RWPE1 (cell line): ENCODE results near the gene COL9A3.

ENCODE experiments used
- CTCF ChIA-PET: fragments of 350-600 bp; sonication (Branson Sonifier 250); formaldehyde crosslinking; extraction: SDS; loops from one replicate; lab custom pipeline; 2021; lab: Yijun Ruan, JAX
- POLR2A ChIA-PET: fragments of 400-600 bp; formaldehyde crosslinking; extraction: SDS; loops from one replicate; lab custom pipeline; 2020; ENCODE audit warnings: antibody characterized with exemption; ENCODE audit not compliant: low non-redundant PET; lab: Yijun Ruan, JAX
- DNase-seq: peaks from one replicate; pipeline ENCODE4 v3.0.0; 2012; ENCODE audit warnings: low spot score
- H3K27ac ChIP-seq: fragments of 450-650 bp; 2 replicates; pipeline ENCODE4 v1.5.1; 2017
- CTCF ChIP-seq: fragments of 450-650 bp; conservative IDR thresholded peaks from 2 replicates; pipeline ENCODE4 v1.5.1; 2017; ENCODE audit warnings: low read depth, mild to moderate bottlenecking

COL9A3 gene

DNA sequence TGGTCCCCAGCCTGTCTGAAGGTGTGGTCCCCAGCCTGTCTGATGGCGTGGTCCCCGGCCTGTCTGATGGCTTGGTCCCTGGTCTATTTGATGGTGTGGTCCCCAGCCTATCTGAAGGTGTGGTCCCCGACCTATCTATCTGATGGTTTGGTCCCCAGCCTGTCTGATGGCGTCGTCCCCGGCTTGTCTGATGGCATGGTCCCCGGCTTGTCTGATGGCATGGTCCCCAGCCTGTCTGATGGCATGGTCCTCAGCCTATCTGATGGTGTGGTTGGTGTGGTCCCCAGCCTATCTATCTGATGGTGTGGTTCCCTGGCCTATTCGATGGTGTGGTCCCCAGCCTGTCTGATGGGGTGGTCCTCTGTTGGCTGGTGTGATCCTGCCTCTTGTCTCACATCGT lies 38.8 kb upstream of the COL9A3 start:
- TF ChIP-seq CTCF, result no peak
- DNase-seq, result no peak
- CTCF ChIA-PET, result no interaction called here
- 0 out of 2 replicates have a peak overlapping the region, but pooled peaks have one; percentile 5 for H3K27ac ChIP-seq
- POLR2A ChIA-PET, result no interaction called here

GRCh38 chr20:62778601-62779416 lies 38.0 kb upstream of the COL9A3 start:
- ChIA-PET POLR2A (no interaction called here), CTCF (no interaction called here)
- TF ChIP-seq CTCF, result no peak
- peak overlapping the region; percentile 5; the same call in 1 of the 2 replicates for H3K27ac ChIP-seq
- no peak for DNase-seq

DNA sequence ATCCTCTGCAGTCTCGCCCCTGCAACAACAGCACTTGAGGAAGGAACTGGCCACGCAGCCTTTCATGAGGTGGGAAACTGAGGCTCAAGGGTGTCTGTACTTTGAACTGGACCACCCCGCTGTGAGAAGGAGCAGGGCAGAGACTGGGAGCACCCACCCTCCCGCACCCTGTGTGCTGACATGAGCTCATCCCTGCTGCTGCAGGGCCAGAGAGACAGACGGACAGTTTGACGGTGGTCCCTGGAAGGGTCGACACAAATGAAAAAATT lies 37.5 kb upstream of the COL9A3 start:
- ChIA-PET POLR2A (no interaction called here), CTCF (interaction anchor here (0.9 to 1.6 kb wide), 2 partner anchors 39 to 75 kb away, joined by 3 to 7 read pairs; no protein-coding TSS in a partner anchor)
- DNase-seq, result no peak
- TF ChIP-seq CTCF, result no peak
- no peak overlapping the region; the same call in 1 of the 2 replicates for H3K27ac ChIP-seq

GRCh38 chr20:62780204-62780603 lies 36.6 kb upstream of the COL9A3 start:
- H3K27ac ChIP-seq, result peak overlapping the region; percentile 0; the same call in 1 of the 2 replicates
- POLR2A ChIA-PET, result no interaction called here
- TF ChIP-seq CTCF, result no peak
- DNase-seq, result no peak
- CTCF ChIA-PET, result interaction anchor here (0.9 to 1.6 kb wide), 3 partner anchors 11 to 76 kb away, joined by 3 to 7 read pairs (median 3); no protein-coding TSS in a partner anchor

GRCh38 chr20:62780696-62781095 lies 36.2 kb upstream of the COL9A3 start:
- CTCF ChIA-PET, result interaction anchor here (0.7 to 1.6 kb wide), 3 partner anchors 10 to 77 kb away, joined by 3 to 7 read pairs (median 5); no protein-coding TSS in a partner anchor
- POLR2A ChIA-PET, result no interaction called here
- H3K27ac ChIP-seq, result peak overlapping the region; percentile 0; the same call in 1 of the 2 replicates
- DNase-seq, result no peak
- TF ChIP-seq CTCF, result no peak

- H3K27ac ChIP-seq, result no peak overlapping the region
- no peak for DNase-seq
- POLR2A ChIA-PET, result interaction anchor here (0.6 kb wide), 1 partner anchor 139 kb away, joined by 3 read pairs; no protein-coding TSS in a partner anchor
- CTCF ChIA-PET, result interaction anchor here (0.6 to 1.9 kb wide), 5 partner anchors 9 to 138 kb away, joined by 3 to 14 read pairs (median 5); no protein-coding TSS in a partner anchor
- no peak for TF ChIP-seq CTCF
Measured at GRCh38 chr20:62782149-62782892, 34.5 kb upstream of the COL9A3 start.
